H1 (cell line): ENCODE results near the gene ASB7. TPM values are rescaled to one million over a fixed set of nuclear protein-coding genes. Genes with fewer than 3 reads are reported as not detected.

ENCODE experiments used
- CTCF ChIA-PET: fragments of 300-600 bp; sonication (Branson Sonifier 250); formaldehyde crosslinking; loops from one replicate; lab custom pipeline; 2021; ENCODE audit not compliant: partially characterized antibody; lab: Charles Lee
- POLR2A ChIA-PET: fragments of 300-600 bp; sonication (Branson Sonifier 250); formaldehyde crosslinking; loops from one replicate; lab custom pipeline; 2021; ENCODE audit warnings: inconsistent platforms; ENCODE audit not compliant: partially characterized antibody; lab: Charles Lee
- DNase-seq, 2 experiments: peaks; one replicate each; pipeline versions ENCODE4 v3.0.0 to v3.0.0-alpha.2; 2010 to 2022; ENCODE audit warnings: low spot score in 2 of 2, low read depth in 1 of 2, mixed read lengths in 1 of 2
- FAIRE-seq: peaks from 2 replicates; lab custom pipeline; 2011; peaks lifted over from hg19 to GRCh38; lab: Jason Lieb, UNC
- H2AFZ ChIP-seq: 2 replicates; pipeline ENCODE4 v1.8.1; 2012; ENCODE audit warnings: low read length, inconsistent platforms
- H2AK5ac ChIP-seq: 2 replicates; pipeline ENCODE4 v1.6.1; 2013; ENCODE audit warnings: low read depth, low read length
- H2BK120ac ChIP-seq: replicated peaks from 2 replicates; pipeline ENCODE3; 2013; ENCODE audit warnings: low read depth, low read length, inconsistent platforms
- H2BK12ac ChIP-seq: 2 replicates; pipeline ENCODE4 v1.6.1; 2013; ENCODE audit warnings: low read depth, low read length
- H2BK15ac ChIP-seq: 2 replicates; pipeline ENCODE4 v1.6.1; 2013; ENCODE audit warnings: low read length
- H2BK20ac ChIP-seq: 2 replicates; pipeline ENCODE4 v1.6.1; 2013; ENCODE audit warnings: low read length
- H2BK5ac ChIP-seq: 2 replicates; pipeline ENCODE4 v1.6.1; 2013; ENCODE audit warnings: low read depth, low read length
- H3K14ac ChIP-seq: 2 replicates; pipeline ENCODE4 v1.6.1; 2013; ENCODE audit warnings: inconsistent platforms; ENCODE audit not compliant: insufficient read length
- H3K18ac ChIP-seq: 2 replicates; pipeline ENCODE4 v1.6.1; 2013; ENCODE audit warnings: low read length; ENCODE audit errors: extremely low read depth
- H3K23ac ChIP-seq: 2 replicates; pipeline ENCODE4 v1.6.1; 2013; ENCODE audit warnings: inconsistent platforms; ENCODE audit not compliant: insufficient read length
- H3K23me2 ChIP-seq: 2 replicates; pipeline ENCODE4 v1.6.1; 2013; ENCODE audit warnings: low read depth, low read length
- H3K27ac ChIP-seq: 2 replicates; pipeline ENCODE4 v1.6.1; 2011; ENCODE audit warnings: low read depth, low read length, inconsistent platforms
- H3K27me3 ChIP-seq, 4 experiments: replicated peaks in 1 of 4; 1 replicate in 1 of 4; 2 replicates in 3 of 4; pipeline versions ENCODE4 v1.6.1 to v1.8.1; 2011 to 2013; ENCODE audit warnings: low read length in 3 of 4, mild to moderate bottlenecking in 3 of 4, inconsistent platforms in 2 of 4, mixed read lengths in 2 of 4, moderate library complexity in 1 of 4; ENCODE audit not compliant: control insufficient read depth in 3 of 4, insufficient read depth in 3 of 4; ENCODE audit errors: extremely low read depth in 1 of 4
- H3K36me3 ChIP-seq, 4 experiments: 2 replicates each; pipeline versions ENCODE4 v1.6.1 to v1.8.1; 2011 to 2013; ENCODE audit warnings: mild to moderate bottlenecking in 4 of 4, low read length in 3 of 4, moderate library complexity in 2 of 4, control low read depth in 1 of 4, inconsistent platforms in 1 of 4; ENCODE audit not compliant: insufficient read depth in 4 of 4, control insufficient read depth in 2 of 4
- H3K4ac ChIP-seq: replicated peaks from 2 replicates; pipeline ENCODE3; 2013; ENCODE audit warnings: low read length, low read depth, mixed read lengths, inconsistent platforms; ENCODE audit not compliant: insufficient read length
- H3K4me1 ChIP-seq, 4 experiments: replicated peaks in 1 of 4; 1 replicate in 1 of 4; 2 replicates in 3 of 4; pipeline versions ENCODE4 v1.6.1 to v1.8.1; 2011 to 2013; ENCODE audit warnings: low read length in 3 of 4, inconsistent platforms in 2 of 4, mixed read lengths in 1 of 4; ENCODE audit not compliant: insufficient read depth in 4 of 4, control insufficient read depth in 3 of 4
- H3K4me2 ChIP-seq, 2 experiments: 2 replicates each; pipeline versions ENCODE4 v1.6.1 to v1.8.1; 2011 to 2013; ENCODE audit warnings: low read depth in 2 of 2, low read length in 2 of 2, control low read depth in 1 of 2, inconsistent platforms in 1 of 2, mild to moderate bottlenecking in 1 of 2; ENCODE audit not compliant: insufficient read depth in 1 of 2
- H3K4me3 ChIP-seq, 4 experiments: fragments of 200-600, 300-600 bp in 1 of 4; sonication (generic), shearing (Covaris generic), sonication (Bioruptor Twin) in 1 of 4; 2 replicates each; pipeline versions ENCODE4 v1.5.1 to v1.8.1; 2011 to 2016; ENCODE audit warnings: low read length in 4 of 4, low read depth in 3 of 4, control low read depth in 2 of 4, inconsistent platforms in 2 of 4, mild to moderate bottlenecking in 2 of 4, mixed read lengths in 1 of 4, moderate library complexity in 1 of 4; ENCODE audit not compliant: insufficient read depth in 2 of 4; ENCODE audit errors: extremely low read depth in 1 of 4
- H3K56ac ChIP-seq: replicated peaks from 2 replicates; pipeline ENCODE3; 2013; ENCODE audit warnings: low read depth, mild to moderate bottlenecking, mixed read lengths, low read length, inconsistent platforms; ENCODE audit not compliant: insufficient read length
- H3K79me1 ChIP-seq: 2 replicates; pipeline ENCODE4 v1.6.1; 2013; ENCODE audit warnings: low read depth, low read length, control low read depth
- H3K79me2 ChIP-seq, 2 experiments: 2 replicates each; pipeline versions ENCODE4 v1.6.1 to v1.8.1; 2012 to 2013; ENCODE audit warnings: low read length in 2 of 2, mild to moderate bottlenecking in 2 of 2, inconsistent platforms in 1 of 2; ENCODE audit not compliant: insufficient read depth in 2 of 2, control insufficient read depth in 1 of 2
- H3K9ac ChIP-seq, 4 experiments: replicated peaks in 1 of 4; 1 replicate in 1 of 4; 2 replicates in 3 of 4; pipeline versions ENCODE4 v1.6.1 to v1.8.1; 2011 to 2013; ENCODE audit warnings: low read depth in 3 of 4, low read length in 3 of 4, control low read depth in 2 of 4, mild to moderate bottlenecking in 2 of 4, moderate library complexity in 2 of 4, inconsistent platforms in 1 of 4; ENCODE audit errors: extremely low read depth in 1 of 4
- H3K9me3 ChIP-seq, 2 experiments: 2 replicates each; pipeline versions ENCODE4 v1.6.1 to v1.8.1; 2012 to 2013; ENCODE audit warnings: mild to moderate bottlenecking in 2 of 2, moderate library complexity in 2 of 2, control low read depth in 1 of 2, inconsistent platforms in 1 of 2, low read depth in 1 of 2, low read length in 1 of 2, mixed read lengths in 1 of 2; ENCODE audit not compliant: insufficient read depth in 2 of 2
- H4K20me1 ChIP-seq, 2 experiments: replicated peaks in 1 of 2; 2 replicates each; pipeline versions ENCODE3 to v1.8.1; 2011 to 2013; ENCODE audit warnings: inconsistent platforms in 2 of 2, low read length in 2 of 2, mild to moderate bottlenecking in 1 of 2; ENCODE audit not compliant: insufficient read depth in 2 of 2, control insufficient read depth in 1 of 2
- H4K5ac ChIP-seq: 2 replicates; pipeline ENCODE4 v1.6.1; 2013; ENCODE audit warnings: low read length, low read depth, mixed read lengths, inconsistent platforms; ENCODE audit not compliant: insufficient read length
- H4K8ac ChIP-seq: 2 replicates; pipeline ENCODE4 v1.8.0; 2013; ENCODE audit warnings: mild to moderate bottlenecking, moderate library complexity, low read length, inconsistent platforms; ENCODE audit not compliant: insufficient read depth; ENCODE audit errors: extremely low read depth
- H4K91ac ChIP-seq: replicated peaks from 2 replicates; pipeline ENCODE3; 2013; ENCODE audit warnings: low read length, mixed read lengths, inconsistent platforms; ENCODE audit not compliant: insufficient read length
- BCL11A ChIP-seq, 2 experiments: IDR thresholded peaks; one replicate each; pipeline ENCODE4 v1.6.1; 2011; ENCODE audit warnings: low read depth in 2 of 2, low read length in 2 of 2, mild to moderate bottlenecking in 2 of 2
- CHD1 ChIP-seq: IDR thresholded peaks from 2 replicates; pipeline ENCODE4 v1.6.1; 2012; ENCODE audit warnings: low read depth, low read length, improper control_type of control experiment
- CREB1 ChIP-seq: IDR thresholded peaks from 2 replicates; pipeline ENCODE4 v1.6.1; 2012; ENCODE audit warnings: inconsistent platforms
- GABPA ChIP-seq: IDR thresholded peaks from 2 replicates; pipeline ENCODE4 v1.6.1; 2011; ENCODE audit warnings: mild to moderate bottlenecking, low read length, moderate library complexity, borderline replicate concordance; ENCODE audit not compliant: insufficient read depth
- JUN ChIP-seq: IDR thresholded peaks from 2 replicates; pipeline ENCODE4 v1.6.1; 2011; ENCODE audit warnings: low read depth, mild to moderate bottlenecking, improper control_type of control experiment, low read length
- NRF1 ChIP-seq: IDR thresholded peaks from 2 replicates; pipeline ENCODE4 v1.6.1; 2011; ENCODE audit warnings: mild to moderate bottlenecking, low read depth, low read length, improper control_type of control experiment
- POU5F1 ChIP-seq: IDR thresholded peaks from 2 replicates; pipeline ENCODE4 v1.6.1; 2011; ENCODE audit warnings: low read depth, mild to moderate bottlenecking, low read length, moderate library complexity
- RFX5 ChIP-seq: IDR thresholded peaks from 2 replicates; pipeline ENCODE4 v1.6.1; 2011; ENCODE audit warnings: low read depth, low read length, improper control_type of control experiment, borderline replicate concordance
- RXRA ChIP-seq: IDR thresholded peaks from 2 replicates; pipeline ENCODE4 v1.6.1; 2011; ENCODE audit warnings: low read depth, mild to moderate bottlenecking, low read length, moderate library complexity; ENCODE audit not compliant: insufficient read depth
- TCF12 ChIP-seq: IDR thresholded peaks from 2 replicates; pipeline ENCODE4 v1.6.1; 2011; ENCODE audit warnings: low read depth, mild to moderate bottlenecking, low read length
- TEAD4 ChIP-seq: IDR thresholded peaks from 2 replicates; pipeline ENCODE4 v1.6.1; 2012; ENCODE audit warnings: low read depth, low read length, inconsistent platforms, mixed read lengths
- WGBS, 2 experiments: shearing (Covaris generic) in 1 of 2; methylation state at CpG; one replicate each; pipeline versions ENCODE4 v1.1.6 to v1.1.7; 2013 to 2015; ENCODE audit warnings: low lambda C conversion rate in 2 of 2, mixed read lengths in 2 of 2, inconsistent platforms in 1 of 2, low coverage in 1 of 2, missing lambda C conversion rate in 1 of 2; ENCODE audit not compliant: insufficient replicate concordance in 2 of 2, insufficient coverage in 1 of 2, insufficient read length in 1 of 2; ENCODE audit errors: extremely low coverage in 1 of 2, missing lambda C conversion rate in 1 of 2; 5-methylcytosine and 5-hydroxymethylcytosine counted together
- polyA plus RNA-seq, 7 experiments: library from polyadenylated mRNA; depleted of rRNA in 3 of 7; stranded (reverse) in 5 of 7; unstranded in 2 of 7; fragments of >200 nt in 5 of 7; fragments of 200-250 nt in 2 of 7; gene quantifications; 1 replicate in 5 of 7; 2 replicates in 1 of 7; 4 replicates in 1 of 7; pipeline versions ENCODE4 v1.2.1 to v1.2.3, GENCODE V29; 2011 to 2013; ENCODE audit warnings: missing spikeins in 2 of 7, mixed read lengths in 2 of 7
- total RNA-seq: library from RNA; stranded (reverse); fragmentation: NEBNext Ultra II Directional; extraction: Animal tissue kit (Norgen Biotek cat#: 25700); gene quantifications from 2 replicates; pipeline ENCODE4 v1.2.1, GENCODE V29; 2021

Gene ASB7
- total and polyA plus RNA-seq, 2 of the 8 experiments (the other 6 are each of a cell fraction or from before 2014, with no cell fraction given): 5.2 to 12.8 TPM

DNA sequence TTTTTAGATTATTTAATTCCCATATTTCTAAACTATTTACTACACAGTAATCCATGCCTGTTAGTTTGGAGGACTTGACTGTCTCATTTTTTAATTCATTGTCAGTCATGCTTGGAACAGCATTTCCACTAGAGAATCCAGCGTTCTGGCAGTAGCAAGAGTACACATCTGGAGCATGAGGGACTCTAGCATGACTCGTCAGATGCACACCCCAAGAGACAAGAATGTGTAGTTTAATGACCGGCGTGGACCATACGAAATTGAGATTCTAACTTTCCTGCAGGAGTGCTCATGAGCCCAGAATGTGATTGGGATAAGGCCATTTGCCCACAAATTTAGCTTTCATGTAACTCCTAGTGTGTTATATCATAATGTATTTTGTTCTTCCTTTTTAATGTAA, 48.9 kb downstream of the ASB7 start:
- Histone ChIP-seq H3K27me3 (no peaks in the 10 kb centered on the region), H2BK15ac (no peak overlapping the region), H3K4me3 (no peak overlapping the region), H2AK5ac (no peak overlapping the region), H3K23ac (no peak overlapping the region), H3K27ac (no peak overlapping the region), H3K18ac (no peak overlapping the region), H2BK5ac (no peak overlapping the region), H4K8ac (no peak overlapping the region), H3K9ac (no peak overlapping the region), H4K5ac (no peak overlapping the region), H3K14ac (no peak overlapping the region), H3K79me2 (no peaks in the 10 kb centered on the region), H3K56ac (no peak overlapping the region), H3K36me3 (no peaks in the 10 kb centered on the region), H4K91ac (no peak overlapping the region), H3K79me1 (no peaks in the 10 kb centered on the region; the same call in 1 of the 2 replicates), H3K9me3 (no peaks in the 10 kb centered on the region), H3K4ac (no peak overlapping the region), H3K23me2 (no peaks in the 10 kb centered on the region), H3K4me1 (peaks cover 0 to 3% (median 1%) of the 10 kb centered on the region in 4 experiments; a peak in 1 of 7 replicates), H3K4me2 (no peak overlapping the region), H2BK12ac (no peak overlapping the region), H4K20me1 (no peaks in the 10 kb centered on the region), H2BK20ac (no peak overlapping the region), H2AFZ (no peak overlapping the region), H2BK120ac (no peak overlapping the region)
- CTCF ChIA-PET: interaction anchor here (0.6 to 3.8 kb wide), 15 partner anchors 8 to 501 kb away, joined by 3 to 23 read pairs (median 4); no protein-coding TSS in a partner anchor
- POLR2A ChIA-PET: interaction anchor here (0.9 kb wide), 1 partner anchor 15 kb away, joined by 3 read pairs; no protein-coding TSS in a partner anchor
- no peak for DNase-seq
- 85% methylated on average over 5 of the region's 5 CpGs; no CpG with 5 or more reads in 1 of the 2 experiments for WGBS, 2 experiments
- TF ChIP-seq JUN (no peak), RXRA (no peak), NRF1 (no peak), TEAD4 (no peak), RFX5 (no peak), CREB1 (no peak), GABPA (no peak), POU5F1 (no peak), TCF12 (no peak), BCL11A (IDR thresholded peaks at IDR 0.05; ENCODE audit: low read depth in 2 of 2, low read length in 2 of 2) (no peak), CHD1 (no peak)
- no peak for FAIRE-seq
